Left kidney (tissue), 2 donors: Measurements from ENCODE around the gene NKPD1. TPM values are rescaled to one million over a fixed set of nuclear protein-coding genes. Genes with fewer than 3 reads are reported as not detected.

Source experiments
- DNase-seq: peaks from one replicate; pipeline ENCODE4 v3.0.0-alpha.2; 2013
- polyA plus RNA-seq: library from polyadenylated mRNA; unstranded; fragments of 120-200 nt; gene quantifications from one replicate; pipeline ENCODE4 v1.2.1, GENCODE V29; 2013; ENCODE audit not compliant: insufficient read length

NKPD1 gene
- polyA plus RNA-seq, 1 donor, result 0.17 TPM

DNA sequence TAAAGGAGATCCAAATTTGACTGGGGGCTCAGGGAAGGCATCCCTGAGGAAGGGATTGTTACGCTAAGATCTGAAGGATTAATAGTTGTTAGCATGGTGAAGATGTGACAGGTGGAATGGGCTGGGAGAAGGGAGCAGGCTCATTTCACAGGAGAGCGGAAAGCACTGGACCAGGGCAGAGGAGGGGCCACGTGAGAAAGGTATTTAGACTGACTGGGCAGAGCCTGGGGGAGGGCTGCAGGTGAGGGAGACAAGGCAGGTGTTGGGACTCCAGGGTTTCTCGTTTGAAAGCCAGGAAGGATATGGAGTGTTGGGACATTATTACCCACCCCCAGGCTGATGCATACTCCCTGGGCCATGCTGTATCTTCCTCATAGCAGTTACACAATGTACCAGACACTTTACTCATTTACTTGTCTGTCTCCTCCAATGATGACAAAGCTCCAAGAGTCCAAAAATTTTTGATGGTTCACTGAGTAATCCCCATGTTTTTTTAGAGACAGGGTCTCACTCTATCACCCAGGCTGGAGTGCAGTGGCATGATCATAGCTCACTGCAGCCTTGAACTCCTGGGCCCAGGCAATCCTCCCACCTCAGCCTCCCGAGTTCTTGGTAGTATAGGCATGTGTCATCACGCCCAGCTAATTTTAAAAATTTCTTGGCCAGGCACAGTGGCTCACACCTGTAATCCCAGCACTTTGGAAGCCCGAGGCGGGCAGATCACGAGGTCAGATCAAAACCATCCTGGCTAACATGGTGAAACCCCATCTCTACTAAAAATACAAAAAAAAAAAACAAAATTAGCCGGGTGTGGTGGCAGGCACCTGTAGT lies 14.9 kb upstream of the NKPD1 start:
- DNase-seq, result no peak

DNA sequence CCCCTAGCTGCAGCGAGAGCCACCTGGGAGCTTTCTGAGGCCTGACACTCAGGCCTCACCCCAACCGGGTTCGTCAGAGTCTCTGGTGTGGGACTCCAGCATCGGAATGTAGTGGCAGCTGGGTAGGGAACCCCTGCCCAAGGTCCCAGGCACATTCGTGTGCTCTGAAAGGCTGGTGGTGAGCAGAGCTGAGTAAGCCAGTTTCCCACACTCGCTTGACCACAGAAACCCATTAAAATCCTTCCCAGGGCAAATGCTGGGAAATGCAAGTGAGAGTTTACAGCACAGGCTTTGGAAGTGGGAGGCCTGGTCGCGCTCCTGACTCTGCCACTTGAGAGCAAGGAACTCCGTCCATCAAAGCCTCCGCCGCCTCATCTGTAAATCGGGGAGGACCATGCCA lies 13.0 kb upstream of the NKPD1 start:
- DNase-seq, result no peak

DNA sequence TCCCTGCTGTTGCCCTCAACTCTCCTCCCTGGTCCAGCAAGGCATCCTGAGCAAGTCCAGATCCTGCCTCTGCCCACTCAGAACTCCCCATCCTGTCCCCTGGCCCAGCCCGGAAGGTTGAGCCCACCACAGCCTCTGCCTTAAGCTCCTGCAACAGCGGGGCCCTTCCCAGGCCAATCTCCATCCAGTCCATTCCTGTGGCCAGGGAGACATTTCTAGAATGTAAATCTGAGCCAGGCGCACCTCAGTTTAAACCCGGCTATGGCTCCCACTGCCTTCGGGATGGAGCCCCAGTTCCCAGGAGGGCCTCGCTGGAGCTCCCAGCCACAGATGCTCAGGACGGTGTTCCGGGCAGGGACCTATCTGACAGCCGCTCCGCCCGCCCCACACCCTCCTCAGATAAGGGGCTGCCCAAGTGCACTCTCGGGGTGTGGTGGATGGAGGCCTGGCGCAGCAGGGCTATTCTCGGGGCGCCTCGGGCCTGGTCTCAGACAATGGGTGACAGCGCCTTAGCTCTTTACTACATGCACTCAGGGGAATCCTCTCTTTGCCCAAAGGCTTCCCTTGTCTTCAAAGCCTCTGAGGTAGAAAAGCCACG lies 11.9 kb upstream of the NKPD1 start:
- DNase-seq, result no peak

DNA sequence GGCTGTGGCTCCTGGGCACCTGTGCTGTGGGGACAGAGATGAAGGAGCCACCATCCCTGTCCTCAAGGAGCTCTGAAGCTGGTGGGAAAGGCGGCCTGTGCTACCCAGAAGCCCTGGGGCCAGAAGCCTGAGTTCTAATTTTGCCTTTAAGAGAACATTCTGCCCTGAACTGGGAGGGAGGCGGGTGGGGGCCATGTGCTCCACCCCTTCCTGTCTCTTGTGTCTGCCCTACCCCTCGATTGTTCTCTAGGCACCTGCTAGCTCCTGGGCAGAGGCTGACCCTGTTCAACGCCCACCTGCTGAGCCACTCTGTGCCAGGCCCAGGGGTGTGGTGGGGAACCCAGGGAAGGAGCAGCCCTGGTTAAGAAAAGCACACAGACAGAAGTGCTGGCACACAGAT lies 11.4 kb upstream of the NKPD1 start:
- no peak for DNase-seq

DNA sequence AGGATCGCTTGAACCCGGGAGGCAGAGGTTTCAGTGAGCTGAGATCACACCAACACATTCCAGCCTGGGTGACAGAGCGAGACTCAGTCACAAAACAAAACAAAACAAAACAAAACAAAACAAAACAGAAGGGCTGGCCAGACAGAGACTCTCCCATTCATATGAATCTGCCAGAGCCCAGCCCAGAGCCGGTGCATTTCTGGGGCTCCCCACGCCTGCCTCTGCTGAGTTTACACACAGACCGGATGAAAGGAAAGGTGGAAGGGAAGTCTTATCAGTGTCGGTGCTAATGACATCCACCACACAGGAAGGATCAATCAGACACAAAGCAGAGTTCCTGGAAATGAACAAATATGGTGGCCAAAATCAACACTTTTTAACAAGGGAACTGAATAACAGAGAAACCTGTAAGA lies 10.4 kb upstream of the NKPD1 start:
- DNase-seq, result no peak

DNA sequence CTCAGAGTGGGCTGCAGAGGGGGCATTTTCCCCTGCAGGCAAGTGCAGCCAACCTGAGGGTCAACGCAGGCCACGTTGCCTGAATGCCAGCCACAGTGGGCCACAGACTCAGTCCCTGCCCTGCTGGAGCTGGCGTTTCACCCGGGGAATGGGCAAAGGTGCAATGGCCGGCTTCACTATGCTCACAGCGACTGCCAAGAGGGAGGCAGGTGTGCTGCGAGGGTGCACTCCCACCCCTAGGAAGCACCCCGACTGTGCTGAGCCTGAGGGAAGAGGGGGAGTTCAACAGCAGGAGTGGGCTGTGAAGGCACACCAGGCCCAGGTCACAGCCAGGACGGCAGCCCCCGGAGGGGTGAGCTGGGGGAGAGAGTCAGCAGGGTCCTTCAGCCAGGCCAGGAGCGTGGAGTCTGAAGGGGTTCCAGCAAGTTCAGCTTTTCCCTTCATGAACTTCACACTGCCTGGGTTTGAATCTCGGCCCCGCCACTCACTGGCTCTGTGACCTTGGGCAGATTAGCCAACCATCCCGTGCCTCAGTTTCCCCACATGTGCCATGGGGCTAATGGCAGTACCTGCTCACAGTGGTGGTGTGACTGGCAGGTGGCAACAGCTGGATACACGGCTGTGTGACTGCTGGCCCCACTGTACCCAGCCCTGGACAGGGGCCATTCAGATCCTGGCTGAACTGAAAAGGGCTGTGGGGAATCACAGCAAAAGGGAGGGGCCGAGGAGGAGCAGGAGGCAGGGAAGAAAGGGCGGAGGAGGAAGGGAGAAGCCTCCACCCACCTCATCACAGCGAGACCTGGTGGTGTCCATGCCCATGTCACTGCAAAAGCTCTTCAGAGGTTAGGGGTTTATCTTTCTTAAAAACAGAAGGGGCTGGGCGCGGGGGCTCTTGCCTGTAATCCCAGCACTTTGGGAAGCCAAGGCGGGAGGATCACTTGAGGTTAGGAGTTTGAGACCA lies 9.6 kb upstream of the NKPD1 start:
- no peak for DNase-seq

DNA sequence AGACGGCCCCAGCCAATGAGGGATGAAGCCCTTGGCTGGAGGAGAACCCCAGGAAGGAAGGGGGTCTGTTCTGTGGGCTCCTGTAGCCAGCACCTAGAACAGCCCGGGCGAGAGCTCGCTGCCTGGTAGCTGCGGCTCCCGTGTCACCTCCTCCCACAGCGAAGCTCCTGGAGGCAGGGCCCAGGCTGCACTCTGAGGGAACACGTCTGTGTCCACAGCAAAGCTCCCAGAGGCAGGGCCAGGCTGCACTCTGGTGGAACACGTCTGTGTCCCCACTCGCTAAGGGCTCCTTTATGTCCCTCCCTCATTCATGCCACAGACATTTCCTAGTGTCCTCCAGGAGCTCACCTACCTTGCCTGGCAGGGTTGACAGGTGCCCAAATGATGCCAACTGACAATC lies 8.8 kb upstream of the NKPD1 start:
- DNase-seq, result no peak

DNA sequence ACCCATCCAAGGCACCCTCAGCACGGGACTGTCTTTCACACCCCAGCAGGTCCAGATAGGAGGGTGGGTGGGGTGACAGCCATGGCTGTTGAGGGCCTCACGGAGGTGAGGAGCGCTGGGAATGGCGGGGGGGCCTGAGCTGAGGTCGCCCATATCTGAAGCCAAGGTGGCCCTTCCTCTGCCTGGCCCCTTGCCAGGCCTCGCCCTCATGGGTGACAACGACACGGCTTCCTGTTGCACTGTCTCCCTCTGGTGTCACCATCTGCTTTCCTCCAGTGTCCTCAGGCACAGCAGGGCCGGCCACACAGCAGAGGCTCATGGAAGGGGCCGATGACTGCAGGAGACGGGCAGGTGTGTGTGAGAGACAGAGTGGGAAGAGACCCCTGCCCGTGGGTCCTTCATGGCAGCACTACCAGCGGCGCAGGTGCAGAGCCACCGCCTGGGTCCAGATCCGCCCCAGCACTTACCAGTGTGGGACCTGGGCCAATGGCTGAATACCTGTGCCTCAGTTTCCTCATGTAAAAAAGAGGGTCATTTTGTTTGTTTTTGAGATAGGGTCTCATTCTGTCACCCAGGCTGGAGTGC lies 8.1 kb upstream of the NKPD1 start:
- DNase-seq, result no peak

DNA sequence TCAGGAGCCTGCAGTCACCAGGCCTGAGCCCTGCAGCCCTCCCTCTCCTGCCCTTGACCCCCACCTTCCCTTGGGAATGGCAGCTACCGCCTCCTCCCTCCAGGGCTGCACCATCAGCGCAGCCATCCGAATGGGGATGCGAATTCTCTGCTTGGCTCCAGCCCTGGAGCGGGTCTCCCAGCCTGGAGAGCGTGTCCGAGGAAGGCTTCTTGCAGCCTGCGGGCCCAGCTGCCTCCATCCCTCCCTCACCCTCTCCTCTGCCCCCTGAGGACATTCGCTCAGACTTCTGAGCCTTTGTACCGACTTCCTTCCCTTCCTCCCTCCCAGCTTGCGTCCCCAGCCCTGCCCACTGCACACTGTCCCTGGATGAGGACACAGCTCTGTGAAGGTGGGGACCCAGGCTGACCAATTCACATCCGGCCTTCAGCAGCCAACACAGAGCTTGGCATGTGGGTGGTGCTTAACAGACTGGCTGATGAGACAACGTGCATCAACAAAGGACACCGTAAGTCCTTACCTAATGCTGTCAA lies 6.0 kb upstream of the NKPD1 start:
- no peak for DNase-seq

DNA sequence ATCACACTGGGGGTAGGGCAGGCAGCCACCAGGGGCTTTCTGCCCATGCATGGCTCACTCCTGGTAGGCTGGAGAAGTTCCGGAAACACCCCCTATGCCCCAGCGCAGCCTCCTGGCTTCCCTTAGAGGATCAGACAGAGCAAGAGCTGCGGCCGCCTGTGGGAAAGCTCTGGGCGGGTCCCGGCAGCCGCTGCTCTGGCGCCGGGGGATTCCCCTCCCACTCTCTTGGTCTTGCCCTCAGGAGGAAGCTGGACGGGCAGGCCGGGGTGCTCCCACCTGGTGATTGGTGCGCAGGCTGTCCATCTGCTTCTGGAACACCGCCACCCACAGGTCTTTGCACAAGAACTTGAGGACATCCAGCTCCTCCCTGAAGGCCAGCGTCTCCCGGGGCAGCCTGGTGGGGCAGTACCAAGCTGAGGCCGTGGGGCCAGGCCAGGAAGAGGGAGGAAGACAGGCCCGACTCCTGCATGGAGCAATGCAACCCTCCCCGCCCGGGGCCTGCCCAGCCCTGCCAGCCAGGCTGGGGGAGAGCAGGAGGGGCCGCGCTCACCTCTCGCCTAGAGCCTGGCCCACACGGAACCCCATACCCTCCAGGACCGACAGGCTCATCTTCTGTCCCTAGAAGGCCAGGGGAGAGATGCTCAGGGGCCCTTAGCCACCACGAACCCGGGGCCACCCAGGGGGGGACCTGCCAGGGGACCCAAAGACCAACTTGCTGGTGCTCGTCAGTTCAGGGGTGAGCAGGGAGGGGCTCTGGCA lies 4.0 kb upstream of the NKPD1 start:
- no peak for DNase-seq

DNA sequence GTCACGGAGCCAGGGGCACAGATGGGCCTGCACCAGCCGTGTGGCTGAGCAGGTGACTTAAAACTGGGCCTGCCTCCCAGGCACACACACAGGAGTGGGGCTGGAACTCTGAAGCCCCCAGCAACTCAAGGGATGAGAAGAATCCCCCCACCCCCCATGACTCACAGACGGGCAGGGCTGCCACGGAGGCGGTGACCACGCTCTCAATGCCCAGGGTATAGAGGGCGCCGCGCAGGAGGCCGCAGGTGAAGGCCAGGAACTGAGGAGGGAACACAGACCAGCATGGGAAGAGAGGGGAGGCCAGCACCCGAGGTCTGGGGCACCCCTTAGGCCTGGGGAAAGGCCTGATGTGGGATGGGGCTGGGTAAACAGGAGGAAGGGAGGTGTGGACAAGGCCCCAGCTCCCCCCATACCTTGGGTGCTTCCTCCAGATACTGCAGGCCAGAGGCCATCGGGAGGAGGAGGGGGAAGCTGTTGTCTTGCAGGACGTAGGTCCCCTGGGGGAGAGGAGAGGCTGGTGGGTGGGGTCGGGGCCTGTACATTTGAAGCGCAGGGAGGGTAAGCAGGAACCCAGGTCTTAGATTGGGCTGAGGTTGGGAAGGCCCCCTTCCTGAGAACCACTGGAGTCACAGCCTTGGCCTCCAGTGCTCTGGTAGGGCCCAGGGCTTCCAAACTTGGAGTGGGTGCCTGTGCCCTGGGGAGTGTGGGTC lies 3.1 kb upstream of the NKPD1 start:
- no peak for DNase-seq

DNA sequence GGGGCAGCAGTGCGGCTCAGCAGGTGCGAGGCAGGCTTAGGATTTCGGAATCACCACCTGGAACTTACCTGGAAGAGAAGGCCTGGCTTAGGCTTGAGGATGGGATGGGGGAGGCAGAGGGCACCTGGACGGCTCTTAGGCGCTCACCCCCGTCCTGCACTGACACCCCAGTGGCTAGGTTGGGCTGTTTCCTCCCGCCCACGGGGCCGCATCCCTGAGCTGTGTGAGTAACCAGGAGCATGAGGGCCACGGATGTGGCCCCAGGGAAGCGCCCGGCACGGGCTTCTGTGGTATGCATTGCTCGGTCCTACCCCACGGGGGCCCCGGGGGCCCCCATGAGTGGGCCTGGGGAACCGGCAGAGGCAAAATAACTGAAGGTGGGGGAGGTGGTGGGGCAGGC lies 2.4 kb upstream of the NKPD1 start:
- no peak for DNase-seq

DNA sequence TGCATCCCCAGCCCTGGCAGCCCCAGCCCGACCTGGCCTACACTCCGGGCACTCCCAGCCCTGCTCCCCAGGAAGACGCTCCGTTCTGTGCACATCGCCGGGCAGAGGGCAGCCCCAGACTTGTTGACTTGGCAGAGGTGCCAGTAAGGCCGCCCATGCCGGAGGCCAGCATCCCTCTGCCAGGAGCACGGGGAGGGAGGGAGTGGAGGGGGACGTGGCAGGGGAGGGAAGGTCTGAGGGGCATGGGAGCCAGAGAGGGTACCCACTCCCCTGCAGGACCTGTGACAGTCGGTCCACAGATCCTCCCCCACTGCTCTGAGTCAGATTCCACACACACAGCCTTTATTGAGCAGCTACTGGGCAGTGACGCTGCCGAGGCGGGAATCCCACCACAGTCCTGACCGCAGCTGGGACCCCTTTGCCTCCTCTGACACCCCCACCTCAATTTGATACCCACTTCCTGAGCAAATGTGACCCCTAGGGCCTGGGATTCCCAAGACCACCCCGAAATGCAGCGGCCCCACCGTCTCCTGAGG lies 1.9 kb upstream of the NKPD1 start:
- DNase-seq, result no peak

DNA sequence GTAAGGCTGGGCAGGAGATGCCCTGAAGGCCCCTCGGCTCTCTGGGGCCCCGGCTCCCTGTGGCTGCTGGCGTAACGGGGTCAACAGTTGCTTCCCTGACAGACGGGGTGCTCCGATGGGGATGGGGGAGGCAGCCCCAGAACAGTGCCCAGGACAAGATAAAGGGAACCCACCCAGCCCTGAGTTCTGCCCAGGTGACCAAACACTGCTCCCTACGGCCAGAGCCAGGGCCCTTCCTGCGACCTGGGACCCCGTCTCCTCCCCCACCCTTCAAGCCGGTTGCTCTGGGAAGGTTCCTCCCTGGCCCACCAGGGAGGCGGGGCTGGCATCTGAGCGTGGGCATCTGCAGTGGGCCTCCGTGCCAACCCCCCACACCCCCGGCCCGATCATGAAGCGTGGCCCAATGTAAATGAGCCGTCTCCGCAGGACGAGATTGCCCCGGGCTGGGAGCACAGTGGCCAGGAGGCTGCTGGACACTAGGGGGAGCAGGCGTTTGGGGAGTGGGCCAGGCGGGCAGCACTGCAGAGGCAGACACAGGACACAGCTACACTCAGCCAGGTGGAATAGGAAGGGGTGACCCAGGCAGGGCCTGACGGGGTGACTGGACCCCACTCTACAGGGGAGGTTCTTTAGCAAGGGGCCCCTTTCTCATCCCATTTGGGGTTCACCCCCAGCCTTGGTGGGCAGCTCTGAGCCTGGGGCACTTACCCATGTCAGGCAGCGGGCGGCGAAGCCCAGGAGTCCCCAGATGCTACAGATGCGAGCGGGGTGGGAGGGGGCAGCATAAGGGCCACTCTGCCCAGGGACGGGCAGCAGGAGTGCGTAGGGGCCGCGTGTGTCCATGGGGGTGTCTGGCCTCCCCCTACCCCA lies 1.2 kb upstream of the NKPD1 start:
- no peak for DNase-seq

DNA sequence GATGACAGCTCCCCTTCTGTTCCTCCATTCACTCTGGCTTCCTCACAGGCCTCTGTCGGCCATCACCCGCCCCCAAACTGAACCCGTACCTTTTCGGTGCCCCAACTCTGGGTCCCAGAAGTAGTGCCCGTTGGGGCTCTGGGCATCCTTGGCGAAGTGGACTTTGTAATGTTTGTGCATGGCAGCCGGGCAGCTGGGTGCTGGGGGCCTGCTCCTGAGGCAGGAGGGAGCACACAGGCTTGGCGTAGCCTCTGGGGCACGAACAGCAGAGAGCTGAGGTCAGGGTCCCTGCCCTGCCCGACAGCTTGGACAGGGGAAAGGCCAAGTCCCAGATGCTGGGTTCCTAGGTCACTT lies 834 bp downstream of the NKPD1 start:
- DNase-seq, result no peak

DNA sequence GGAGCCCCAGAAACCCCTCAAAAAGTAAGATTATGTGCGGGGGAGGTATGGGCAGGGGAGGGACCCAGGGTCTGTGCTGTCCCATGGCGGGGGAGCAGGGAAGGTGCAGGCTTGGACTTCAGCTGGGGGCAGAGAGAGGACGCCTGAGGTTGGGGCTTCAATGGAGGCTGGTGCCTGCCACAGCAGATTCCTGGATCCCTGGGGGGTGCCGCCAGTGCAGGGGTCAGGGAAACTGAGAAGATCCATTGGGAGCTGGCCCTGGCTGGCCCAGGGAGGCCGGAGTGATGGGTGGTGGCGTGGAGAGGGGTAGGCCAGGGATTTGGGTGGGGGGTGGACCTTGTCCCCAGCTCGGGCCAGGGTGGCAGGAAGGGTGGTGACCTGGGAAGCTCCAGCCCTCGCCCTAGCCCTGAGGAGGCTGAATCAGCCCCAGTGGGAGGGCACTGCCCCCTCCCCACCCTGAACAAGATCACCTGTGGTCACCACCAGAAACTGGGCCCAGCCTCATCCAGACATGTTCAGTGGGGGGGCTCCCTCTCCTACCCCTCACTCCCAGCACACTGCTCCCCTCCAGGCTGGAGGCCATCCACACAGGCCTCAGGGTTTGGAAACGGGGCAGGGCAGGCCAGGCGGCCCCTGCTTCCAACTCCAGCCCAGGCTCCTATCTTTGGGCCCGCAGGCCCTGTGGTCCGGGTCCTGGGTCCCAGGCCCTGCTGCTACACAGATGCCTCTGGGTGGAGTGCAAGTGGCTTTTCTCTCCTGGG lies 1.4 kb downstream of the NKPD1 start:
- no peak for DNase-seq

DNA sequence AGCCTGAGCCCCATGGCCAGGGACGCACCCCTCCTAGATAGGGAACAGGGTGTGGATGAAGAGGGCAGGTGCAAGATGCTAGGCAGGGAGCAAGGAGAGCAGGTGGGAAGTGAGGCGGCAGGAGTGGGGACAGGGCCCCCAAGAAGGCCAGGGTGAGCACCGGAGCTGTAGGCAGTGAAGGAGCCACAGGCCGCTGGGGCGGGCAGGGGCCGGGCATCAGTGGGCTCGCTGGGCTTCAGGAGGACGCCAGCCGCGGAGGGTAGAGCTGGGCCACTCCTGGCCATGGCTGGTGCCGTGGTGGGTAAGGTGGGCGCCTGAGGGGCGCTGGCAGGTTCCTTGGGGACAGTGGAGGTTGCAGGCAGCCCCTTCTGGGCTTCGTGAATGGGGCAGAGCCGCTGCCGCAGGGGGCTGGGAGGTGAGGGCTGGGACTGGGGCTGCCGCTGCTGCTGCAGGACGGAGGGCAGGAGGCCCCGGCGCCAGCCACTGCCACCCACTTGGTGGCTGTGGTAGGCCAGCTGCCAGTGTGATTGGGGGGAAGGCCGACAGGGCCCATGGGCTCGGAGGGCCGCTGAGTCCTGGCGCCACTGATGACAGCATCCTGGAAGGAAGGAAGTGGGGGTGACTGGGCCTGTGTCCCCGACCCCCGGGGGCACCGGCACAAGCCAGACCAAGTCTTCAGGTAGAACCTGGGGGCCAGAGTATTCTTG lies 2.1 kb downstream of the NKPD1 start:
- DNase-seq, result no peak

DNA sequence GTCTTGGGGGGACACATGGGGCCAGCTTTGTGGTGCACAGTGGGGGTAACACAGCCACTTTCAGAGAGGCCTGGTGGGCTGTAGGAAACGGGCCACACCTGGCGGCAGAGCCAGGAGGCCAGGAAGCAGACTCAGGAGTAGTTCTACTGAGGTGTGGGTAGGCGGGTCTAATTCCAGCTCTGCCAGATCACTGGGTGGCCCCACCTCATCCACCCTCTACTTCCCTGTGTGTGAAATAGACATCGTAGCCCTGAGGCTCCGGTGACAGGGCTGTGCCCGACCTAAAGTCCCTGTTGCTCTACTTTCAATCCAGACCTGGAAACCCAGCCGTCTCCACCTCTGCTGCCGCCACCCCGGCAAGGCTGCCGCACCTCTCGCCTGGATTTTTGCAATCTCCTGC lies 4.0 kb downstream of the NKPD1 start:
- no peak for DNase-seq
